Stimulated activated CD8-positive, alpha-beta memory T cell treated with anti-CD3 and anti-CD28 coated beads, Interleukin-7, amount 100 ng/mL, for 1 hour (primary cell): ENCODE results near the gene MATCAP1.

Source experiments
- DNase-seq, 2 donors: peaks; one replicate each; pipeline ENCODE4 v3.0.0-alpha.2; 2020; ENCODE audit warnings: low read depth in 2 of 2

Gene MATCAP1

DNA sequence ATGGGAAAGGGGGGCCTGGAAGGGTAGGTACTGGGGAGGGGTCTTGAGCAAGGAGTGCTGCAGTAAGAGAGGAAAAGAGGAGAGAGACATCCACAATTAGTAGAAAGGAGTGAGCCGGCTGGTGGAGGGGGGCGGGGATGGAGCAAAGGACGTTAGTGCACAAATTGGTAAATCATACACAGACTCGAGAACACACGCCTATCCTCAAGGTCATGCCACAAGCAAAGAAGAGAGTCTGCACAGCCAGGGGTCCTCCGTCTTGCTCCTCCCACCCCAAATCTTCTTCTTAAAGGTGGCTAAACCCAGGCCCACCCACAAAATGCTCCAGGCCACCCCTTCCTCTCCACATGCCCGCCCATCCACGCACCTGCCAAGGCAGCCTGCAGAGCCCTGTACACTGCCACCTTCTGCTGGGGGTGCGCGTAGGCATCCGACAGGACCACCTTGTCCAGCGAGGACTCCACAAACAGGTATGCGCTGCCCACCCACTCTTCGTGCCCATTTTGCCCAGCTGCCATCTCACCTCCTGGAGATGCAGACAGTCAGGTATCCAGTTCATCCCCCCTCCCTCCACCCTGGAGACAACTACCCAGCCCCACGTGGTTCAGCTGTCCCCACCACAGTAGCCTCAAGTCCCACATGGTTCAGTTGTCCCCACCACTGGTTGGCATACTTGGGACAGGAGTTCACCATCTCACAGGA, 27.5 kb downstream of the MATCAP1 start:
- DNase-seq = no peak

DNA sequence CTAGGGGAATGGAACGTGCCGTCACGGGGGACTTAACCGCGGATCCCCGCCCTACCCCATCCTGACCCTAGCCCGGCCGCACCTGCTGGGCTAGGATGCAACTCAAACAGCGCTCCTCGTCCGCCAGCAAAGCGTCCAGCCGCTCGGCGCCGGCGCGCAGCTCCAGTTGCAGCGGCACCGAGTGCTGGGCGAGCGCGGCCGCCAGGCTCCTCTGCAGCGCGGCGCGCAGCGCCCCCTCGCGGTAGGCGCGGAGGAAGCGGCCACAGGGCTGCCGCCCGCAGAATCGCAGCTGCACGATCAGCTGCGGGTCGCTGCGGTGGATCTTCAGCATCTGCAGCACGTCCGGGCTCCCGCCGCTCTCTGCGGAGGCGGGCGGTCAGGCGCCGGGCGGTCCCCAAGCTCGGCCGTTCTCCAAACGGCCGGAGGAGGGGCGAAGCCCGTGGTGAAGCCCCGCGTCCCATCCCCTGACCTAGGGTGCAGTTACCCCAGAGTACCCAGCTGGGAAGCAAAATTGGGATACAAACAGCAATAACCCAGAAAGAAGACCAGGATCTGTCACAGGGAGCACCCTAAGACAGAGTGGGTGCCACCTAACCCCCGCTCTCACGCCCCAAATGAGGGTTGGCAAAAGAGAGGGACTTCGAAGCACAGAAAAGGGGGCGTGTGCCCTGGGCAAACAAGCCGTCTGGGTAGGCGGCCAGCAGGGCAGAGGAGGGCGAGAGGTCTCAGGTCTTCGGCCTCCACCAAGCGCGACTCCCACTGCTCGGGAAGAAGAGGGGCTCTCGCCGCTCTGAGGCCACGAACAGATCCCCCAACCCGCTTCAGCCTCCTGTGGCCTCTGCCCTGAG, 28.2 kb downstream of the MATCAP1 start:
- peak; percentile 50 to 56 for DNase-seq

- DNase-seq = no peak
Measured at GRCh38 chr16:67154578-67155294, 29.0 kb downstream of the MATCAP1 start.

DNA sequence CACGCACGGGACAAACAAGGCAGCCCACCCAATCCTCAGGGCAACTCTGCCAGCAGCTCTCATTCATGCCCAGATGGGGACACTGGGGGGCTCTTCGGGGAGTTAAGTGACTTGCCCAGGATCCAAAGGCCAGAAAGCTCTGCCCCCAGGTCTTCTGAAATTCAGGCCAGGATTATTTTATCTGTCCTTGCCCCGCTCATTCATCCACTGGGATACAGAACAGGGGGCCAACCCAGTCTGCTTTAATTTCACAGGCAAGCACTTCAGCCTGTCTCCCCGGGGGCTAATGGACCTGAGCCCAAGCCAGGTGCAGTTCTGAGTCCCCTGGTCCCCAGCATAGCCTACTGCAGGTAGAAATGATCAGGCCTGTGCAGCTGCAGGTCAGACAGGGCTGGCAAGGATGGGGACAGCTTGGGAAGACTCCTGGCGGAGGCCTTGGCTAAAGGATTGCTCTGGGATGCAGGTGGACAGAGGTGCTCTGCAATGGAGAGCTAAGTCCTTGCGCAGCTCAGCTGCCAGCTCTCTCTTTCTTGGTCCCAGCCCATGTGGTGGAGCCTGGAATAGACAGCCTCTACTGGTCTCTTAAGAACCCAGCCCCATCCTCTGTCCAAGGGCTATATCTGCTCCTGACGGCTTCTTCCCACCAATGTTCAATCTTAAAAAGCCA, 32.2 kb downstream of the MATCAP1 start:
- DNase-seq = no peak

DNA sequence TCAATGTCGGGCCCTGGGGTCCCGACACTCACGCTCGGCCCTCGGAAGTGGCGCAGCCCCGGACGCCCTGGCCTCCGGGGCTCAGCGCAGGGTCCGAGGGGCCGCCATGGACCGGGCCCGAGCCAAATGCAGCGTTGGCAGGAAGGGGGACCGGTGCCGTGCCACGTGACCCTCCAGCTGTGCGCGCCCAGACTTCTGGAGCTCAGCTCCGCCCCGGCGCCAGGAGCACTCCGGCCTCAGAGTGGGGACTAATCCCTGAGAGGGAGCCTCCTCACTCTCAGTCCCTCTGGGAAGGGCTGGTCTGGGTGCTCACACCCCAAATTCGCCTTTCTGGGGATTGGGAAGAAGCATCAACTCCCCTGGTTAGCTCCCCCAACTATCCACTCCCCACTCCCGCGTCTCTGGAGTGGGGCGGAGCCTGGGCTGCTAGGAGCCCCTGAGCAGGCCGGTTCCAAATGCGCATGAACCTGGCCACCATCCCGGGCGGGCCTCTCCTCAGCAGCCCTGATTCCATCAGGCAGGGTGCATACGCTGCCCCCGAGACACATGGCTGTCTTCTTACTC, 32.8 kb downstream of the MATCAP1 start, which contains the start of gene B3GNT9:
TSS of gene B3GNT9 (minus strand) at position 166 of the 564 bp plus-strand sequence. CDS start 513 bp downstream, outside the sequence.
- DNase-seq = no peak

DNA sequence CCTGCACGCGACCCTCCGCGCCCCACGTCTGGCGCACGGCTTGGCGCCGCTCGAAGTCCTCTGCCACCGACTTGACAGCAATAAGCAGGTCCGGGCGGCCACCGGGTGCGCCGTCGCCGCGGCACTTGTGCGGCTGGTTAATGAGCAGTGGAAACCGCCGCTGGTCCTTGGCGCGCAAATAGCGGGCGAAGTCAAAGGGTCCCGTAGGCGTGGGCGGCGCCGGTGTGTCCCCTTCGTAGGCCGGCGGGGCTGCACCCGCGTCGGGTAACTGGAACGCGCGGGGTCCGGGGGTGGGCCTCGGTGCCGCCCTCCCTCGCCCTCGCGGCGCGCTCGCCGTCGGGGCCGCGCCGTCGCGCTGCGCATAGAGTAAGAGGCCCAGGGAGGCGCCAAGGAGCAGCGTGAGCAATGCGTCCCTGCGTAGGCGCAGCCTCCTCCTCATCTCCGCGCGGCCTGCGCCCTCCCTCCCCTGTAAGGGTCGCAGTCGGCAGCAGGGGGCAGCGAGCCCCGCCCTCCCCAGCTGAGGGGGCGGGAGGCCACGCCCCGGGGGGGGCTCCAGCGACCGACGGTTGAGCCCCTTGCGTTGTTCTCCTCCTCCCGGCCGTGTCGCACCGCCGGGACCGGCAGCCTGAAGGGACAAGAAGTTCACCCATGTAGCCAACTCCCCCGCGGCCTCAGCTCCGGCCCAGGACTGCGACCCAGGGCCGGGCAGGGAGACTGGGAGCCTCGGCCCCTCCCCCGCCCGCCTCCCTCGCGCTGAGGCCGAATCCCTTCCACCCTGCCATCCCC, 33.5 kb downstream of the MATCAP1 start:
- no peak for DNase-seq

DNA sequence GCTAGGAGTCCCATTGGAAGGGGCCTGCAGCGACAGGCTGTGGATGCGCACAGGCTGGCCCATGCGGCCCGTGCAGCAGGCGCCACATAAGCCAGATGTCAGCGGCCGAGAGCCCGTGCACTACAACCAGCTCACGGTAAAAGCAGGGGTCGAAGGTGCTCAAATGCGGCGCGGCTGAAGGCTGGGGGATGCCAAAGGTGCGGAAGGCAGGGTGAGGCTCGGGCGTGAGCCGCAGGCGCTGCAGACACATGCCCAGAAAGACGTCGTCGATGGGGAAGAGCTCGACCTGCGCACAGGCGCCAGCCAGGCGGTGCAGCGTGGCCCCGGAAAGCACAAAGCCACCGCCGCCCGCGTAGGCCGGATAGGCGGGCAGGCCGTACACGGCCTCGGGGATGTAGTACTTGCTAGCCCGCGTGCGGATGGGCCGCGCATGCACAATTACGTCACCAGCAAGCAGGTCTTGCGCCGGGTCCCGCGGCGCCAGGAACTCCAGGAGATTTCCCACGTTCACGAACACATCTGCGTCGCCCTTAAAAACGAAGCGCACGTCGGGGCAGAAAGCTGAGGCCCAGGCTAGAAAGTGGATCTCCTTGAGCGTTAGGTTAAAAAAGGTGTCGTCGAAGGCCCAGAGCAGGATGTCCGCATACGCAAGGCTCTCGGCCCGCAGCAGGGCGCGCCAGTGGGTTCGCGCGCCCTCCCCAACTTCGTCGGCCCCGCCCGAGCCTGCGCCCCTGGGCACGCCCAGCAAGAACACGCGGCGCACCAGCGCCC, 34.3 kb downstream of the MATCAP1 start:
- DNase-seq = no peak

GRCh38 chr16:67148656-67149275, 35.0 kb downstream of the MATCAP1 start:
- no peak for DNase-seq

DNA sequence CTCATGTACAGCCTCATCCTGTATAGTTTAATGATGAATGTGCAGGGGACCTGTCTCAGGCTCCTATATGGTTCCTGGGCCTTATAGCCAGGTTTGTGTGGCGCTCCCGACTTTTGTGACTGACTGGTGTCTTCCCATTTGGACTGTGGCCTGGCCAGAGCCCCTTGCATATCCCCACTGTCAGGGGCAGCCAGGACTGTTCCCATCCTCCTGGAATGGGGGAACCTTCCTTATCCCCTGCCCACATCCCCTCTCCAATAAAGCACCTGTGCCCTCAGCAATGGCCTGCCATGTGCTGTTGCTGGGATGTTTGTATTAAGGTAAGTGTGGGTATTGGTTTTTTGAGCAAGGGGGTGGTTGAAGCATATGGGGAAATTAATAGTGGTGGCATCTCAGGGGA, 35.5 kb downstream of the MATCAP1 start:
- DNase-seq = no peak

DNA sequence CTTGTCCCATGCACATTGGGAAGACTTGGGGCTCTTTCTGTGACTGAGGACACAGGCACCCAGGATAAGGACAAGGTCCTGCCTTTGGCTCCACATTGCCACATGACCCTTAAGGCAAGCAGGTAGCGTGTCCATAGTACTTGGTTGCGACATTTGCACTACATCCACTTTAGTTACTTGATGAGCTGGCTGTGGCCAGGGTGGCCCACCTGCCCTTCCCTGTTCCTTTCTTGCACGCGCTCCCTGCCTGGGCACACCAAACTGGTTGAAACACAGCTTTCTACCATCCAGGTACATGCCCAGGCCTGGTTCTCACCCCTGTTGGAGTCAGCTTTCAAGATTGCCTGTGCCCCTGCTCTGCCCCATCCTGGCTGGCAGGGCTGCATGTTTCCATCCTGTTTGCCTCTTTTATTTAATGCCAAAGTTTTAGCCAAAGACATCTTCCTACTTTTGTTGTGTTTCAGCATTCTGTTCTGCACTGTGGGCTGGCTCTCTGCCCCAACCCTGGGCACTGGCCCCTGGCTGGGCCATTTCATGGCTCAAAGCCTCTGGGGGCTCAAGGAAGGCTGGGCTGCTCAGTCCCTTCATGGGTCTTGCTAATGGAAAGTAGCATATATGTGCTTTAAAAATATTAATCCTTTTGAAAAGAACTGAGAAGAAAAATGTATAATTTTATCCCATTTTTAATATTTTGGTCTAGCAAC, 36.2 kb downstream of the MATCAP1 start:
- no peak for DNase-seq

GRCh38 chr16:67146523-67147357, 37.0 kb downstream of the MATCAP1 start:
- DNase-seq = no peak

- DNase-seq = no peak
Measured at GRCh38 chr16:67145746-67146145, 38.0 kb downstream of the MATCAP1 start.

DNA sequence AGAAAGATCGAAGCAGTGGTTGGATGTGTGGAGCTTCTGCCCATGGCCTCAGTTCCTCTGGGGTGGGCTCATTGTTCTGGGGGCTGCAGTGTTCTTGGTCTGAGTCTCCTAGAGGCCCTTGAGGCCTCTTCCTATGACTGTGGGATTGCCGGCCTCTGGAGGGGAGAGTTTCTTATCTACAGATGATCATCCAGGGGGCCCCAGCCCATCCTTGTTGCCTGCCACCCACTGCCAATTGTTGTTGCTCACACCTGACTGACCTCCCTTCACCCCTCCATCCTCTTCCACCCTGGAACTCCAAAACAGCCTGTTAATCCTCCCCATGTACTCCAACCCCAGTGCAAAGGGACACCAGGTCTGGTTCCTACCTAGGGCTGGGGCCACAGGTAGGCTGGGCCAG, 38.8 kb downstream of the MATCAP1 start:
- DNase-seq = no peak

DNA sequence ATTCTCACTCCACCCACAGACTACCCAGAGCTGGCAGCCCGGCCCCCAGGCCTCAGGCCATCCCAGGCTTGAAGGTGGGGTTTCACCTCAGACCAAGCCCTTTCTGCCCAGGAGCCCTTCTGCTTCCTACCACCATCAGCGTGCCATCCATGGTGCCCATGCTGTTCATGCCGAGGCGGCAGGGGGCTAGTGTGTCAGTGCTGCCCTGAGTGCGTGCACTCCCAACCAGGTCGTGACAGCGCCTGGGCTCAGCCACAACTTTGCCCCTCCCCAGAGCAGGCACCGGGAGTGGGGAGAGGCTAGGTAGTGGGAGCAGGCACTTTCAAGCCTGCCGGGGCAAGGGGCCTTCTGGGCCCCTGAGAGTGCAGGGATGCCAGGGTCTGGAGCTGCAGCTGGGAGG, 41.4 kb downstream of the MATCAP1 start:
- DNase-seq = no peak

GRCh38 chr16:67141391-67141790, 42.4 kb downstream of the MATCAP1 start:
- DNase-seq = no peak

GRCh38 chr16:67137605-67138004, 46.2 kb downstream of the MATCAP1 start:
- DNase-seq = no peak

DNA sequence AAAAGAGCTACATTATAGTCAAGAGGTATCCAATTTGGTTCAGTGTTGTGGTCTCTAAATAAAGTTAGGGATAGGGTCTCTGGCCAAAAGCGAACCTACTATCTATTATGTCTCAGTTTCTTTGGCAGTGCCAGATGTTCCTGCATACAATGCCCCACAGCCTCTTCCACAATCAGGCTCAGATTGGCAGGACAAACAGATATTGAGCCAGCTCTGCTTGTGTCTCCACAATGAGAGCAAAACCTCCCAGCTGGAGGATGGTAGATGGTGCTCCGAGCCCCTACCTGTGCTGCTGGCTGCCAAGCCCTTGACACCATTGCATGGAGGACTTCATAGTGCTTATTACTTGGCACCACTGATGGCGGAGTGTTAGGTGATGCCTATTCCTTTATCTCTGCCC, 54.3 kb downstream of the MATCAP1 start:
- DNase-seq = no peak

DNA sequence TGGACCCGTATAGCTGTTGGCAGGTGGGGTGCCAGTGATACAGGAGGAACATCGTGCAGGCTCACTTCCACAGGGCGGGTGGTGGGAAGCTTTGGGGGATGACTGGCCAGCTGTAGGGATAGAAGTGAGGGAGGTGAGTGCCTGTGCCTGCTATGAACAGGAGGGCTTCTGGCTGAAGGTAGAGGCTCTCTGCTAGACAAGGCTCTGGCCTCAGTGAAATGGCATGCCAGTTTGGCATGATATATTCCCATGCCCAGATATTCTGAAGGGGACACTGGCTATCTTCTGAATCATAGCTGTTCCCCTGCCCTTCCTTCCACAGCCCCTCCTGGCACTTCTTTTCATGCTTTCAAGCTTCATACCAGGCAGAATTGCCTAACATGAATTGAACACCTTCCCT, 54.9 kb downstream of the MATCAP1 start:
- DNase-seq = no peak
